Measurements from ENCODE around the gene GADD45B. TPM values are rescaled to one million over a fixed set of nuclear protein-coding genes. Genes with fewer than 3 reads are reported as not detected.

Gene GADD45B
- total and polyA plus RNA-seq, 2 donors (not counting 1 experiment from before 2014, with no cell fraction given): 32.5 to 61.7 TPM

- Histone ChIP-seq H3K27ac (ENCODE audit: insufficient read depth, low read length) (peak overlapping the region; percentile 90), H3K4me1 (ENCODE audit: control insufficient read depth, extremely low read depth, insufficient read depth, low read length) (no peaks in the 10 kb centered on the region), H3K27me3 (ENCODE audit: control insufficient read depth, insufficient read depth, low read length) (no peaks in the 10 kb centered on the region), H3K9me3 (ENCODE audit: control insufficient read depth, insufficient read depth, low read depth, low read length) (no peaks in the 10 kb centered on the region), H3K4me3 (replicated peaks in 1 of 4; ENCODE audit: control extremely low read depth in 1 of 4, insufficient read depth in 1 of 4, low read depth in 3 of 4, low read length in 4 of 4) (peak overlapping the region; percentile 90 to 100 (median 94)), H3K79me2 (ENCODE audit: control insufficient read depth, insufficient read depth, low read length) (peaks cover 23% of the 10 kb centered on the region), H3K4me2 (ENCODE audit: extremely low read depth, insufficient read depth, low read length) (peak overlapping the region; percentile 72), H2AFZ (ENCODE audit: low read length) (no peak overlapping the region), H4K20me1 (ENCODE audit: control insufficient read depth, extremely low read depth, insufficient read depth, low read length) (no peaks in the 10 kb centered on the region), H3K9ac (ENCODE audit: insufficient read depth, low read length) (peak overlapping the region; percentile 87), H3K36me3 (ENCODE audit: control insufficient read depth, insufficient read depth, low read length) (peaks cover 8% of the 10 kb centered on the region)
- DNase-seq (ENCODE audit: low read depth in 2 of 2): peak in 1 of 2 donors; percentile 59
- no peak for TF ChIP-seq CTCF (conservative IDR thresholded peaks at IDR 0.05 in 1 of 2, IDR thresholded peaks at IDR 0.05 in 1 of 2; ENCODE audit: low read depth in 1 of 2, low read length in 2 of 2)
- no peak for TF ChIP-seq EZH2 (IDR thresholded peaks at IDR 0.05; ENCODE audit: low read length, missing control alignments)
Measured at GRCh38 chr19:2477141-2477710, 1.3 kb downstream of the GADD45B start.

DNA sequence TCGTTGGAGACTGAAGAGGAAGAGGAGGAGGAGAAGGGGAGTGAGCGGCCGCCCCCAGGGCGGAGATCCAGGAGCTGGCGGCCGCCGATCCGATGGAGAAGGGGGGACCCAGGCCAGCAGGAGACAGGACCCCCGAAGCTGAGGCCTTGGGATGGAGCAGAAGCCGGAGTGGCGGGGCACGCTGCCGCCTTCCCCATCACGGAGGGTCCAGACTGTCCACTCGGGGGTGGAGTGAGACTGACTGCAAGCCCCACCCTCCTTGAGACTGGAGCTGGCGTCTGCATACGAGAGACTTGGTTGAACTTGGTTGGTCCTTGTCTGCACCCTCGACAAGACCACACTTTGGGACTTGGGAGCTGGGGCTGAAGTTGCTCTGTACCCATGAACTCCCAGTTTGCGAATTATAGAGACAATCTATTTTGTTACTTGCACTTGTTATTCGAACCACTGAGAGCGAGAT is 1.8 kb downstream of the GADD45B start:
- Histone ChIP-seq H3K4me3 (replicated peaks in 1 of 4; ENCODE audit: control extremely low read depth in 1 of 4, insufficient read depth in 1 of 4, low read depth in 3 of 4, low read length in 4 of 4) (peak overlapping the region; percentile 90 to 100 (median 94)), H3K4me2 (ENCODE audit: extremely low read depth, insufficient read depth, low read length) (peak overlapping the region; percentile 92), H3K4me1 (ENCODE audit: control insufficient read depth, extremely low read depth, insufficient read depth, low read length) (no peaks in the 10 kb centered on the region), H3K9me3 (ENCODE audit: control insufficient read depth, insufficient read depth, low read depth, low read length) (no peaks in the 10 kb centered on the region), H4K20me1 (ENCODE audit: control insufficient read depth, extremely low read depth, insufficient read depth, low read length) (no peaks in the 10 kb centered on the region), H3K27me3 (ENCODE audit: control insufficient read depth, insufficient read depth, low read length) (no peaks in the 10 kb centered on the region), H3K79me2 (ENCODE audit: control insufficient read depth, insufficient read depth, low read length) (peaks cover 23% of the 10 kb centered on the region), H3K36me3 (ENCODE audit: control insufficient read depth, insufficient read depth, low read length) (peaks cover 8% of the 10 kb centered on the region), H3K9ac (ENCODE audit: insufficient read depth, low read length) (peak overlapping the region; percentile 66), H3K27ac (ENCODE audit: insufficient read depth, low read length) (peak overlapping the region; percentile 90), H2AFZ (ENCODE audit: low read length) (no peak overlapping the region)
- DNase-seq (ENCODE audit: low read depth in 2 of 2): peak; percentile 58 to 64
- TF ChIP-seq CTCF (conservative IDR thresholded peaks at IDR 0.05 in 1 of 2, IDR thresholded peaks at IDR 0.05 in 1 of 2; ENCODE audit: low read depth in 1 of 2, low read length in 2 of 2) (no peak), EZH2 (IDR thresholded peaks at IDR 0.05; ENCODE audit: low read length, missing control alignments) (no peak)

DNA sequence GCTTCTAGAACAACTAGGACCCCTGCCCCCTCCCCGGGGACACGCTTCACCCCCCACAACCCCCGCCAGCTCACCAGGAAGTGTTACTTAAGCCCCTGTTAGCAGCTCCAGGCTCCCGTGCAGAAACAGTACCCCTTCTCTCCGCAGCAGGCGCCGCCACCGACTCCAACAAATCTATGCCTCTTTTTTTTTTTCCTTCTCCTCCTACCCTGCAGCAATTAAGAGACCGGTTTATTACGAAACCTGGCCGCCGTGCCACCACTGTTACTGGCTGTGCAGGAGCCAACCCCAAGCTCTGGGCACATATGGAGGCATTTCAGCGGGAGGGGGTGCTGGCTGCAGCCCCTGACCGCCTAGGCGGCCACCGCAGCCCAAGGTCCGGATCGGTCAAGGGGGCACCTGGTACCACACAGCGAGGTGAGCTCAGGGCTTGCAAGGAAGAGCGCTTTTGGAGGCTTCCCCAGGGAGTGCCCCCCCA is 2.4 kb downstream of the GADD45B start:
- Histone ChIP-seq H3K4me1 (ENCODE audit: control insufficient read depth, extremely low read depth, insufficient read depth, low read length) (no peaks in the 10 kb centered on the region), H3K36me3 (ENCODE audit: control insufficient read depth, insufficient read depth, low read length) (peaks cover 8% of the 10 kb centered on the region)
- DNase-seq (ENCODE audit: low read depth in 2 of 2): peak; percentile 72 to 84

More for the DNA sequence above, 2.4 kb downstream of the GADD45B start:
- Histone ChIP-seq H3K4me3 (replicated peaks in 1 of 4; ENCODE audit: control extremely low read depth in 1 of 4, insufficient read depth in 1 of 4, low read depth in 3 of 4, low read length in 4 of 4) (peak overlapping the region; percentile 90 to 100 (median 94)), H3K27ac (ENCODE audit: insufficient read depth, low read length) (peak overlapping the region; percentile 1), H3K79me2 (ENCODE audit: control insufficient read depth, insufficient read depth, low read length) (peaks cover 23% of the 10 kb centered on the region), H3K9me3 (ENCODE audit: control insufficient read depth, insufficient read depth, low read depth, low read length) (no peaks in the 10 kb centered on the region), H4K20me1 (ENCODE audit: control insufficient read depth, extremely low read depth, insufficient read depth, low read length) (no peaks in the 10 kb centered on the region), H3K4me2 (ENCODE audit: extremely low read depth, insufficient read depth, low read length) (peak overlapping the region; percentile 29), H3K9ac (ENCODE audit: insufficient read depth, low read length) (peak overlapping the region; percentile 33), H2AFZ (ENCODE audit: low read length) (no peak overlapping the region), H3K27me3 (ENCODE audit: control insufficient read depth, insufficient read depth, low read length) (no peaks in the 10 kb centered on the region)
- TF ChIP-seq EZH2 (IDR thresholded peaks at IDR 0.05; ENCODE audit: low read length, missing control alignments): no peak
- peak; percentile 18 to 29 for TF ChIP-seq CTCF (conservative IDR thresholded peaks at IDR 0.05 in 1 of 2, IDR thresholded peaks at IDR 0.05 in 1 of 2; ENCODE audit: low read depth in 1 of 2, low read length in 2 of 2)

Measured in fibroblast of lung (primary cell).